Upper lobe of left lung (tissue), 6 donors: ENCODE results near the gene ARHGEF37. TPM values are rescaled to one million over a fixed set of nuclear protein-coding genes. Genes with fewer than 3 reads are reported as not detected.

ENCODE experiments used
- ATAC-seq, 2 donors: fragments of 200-7000 bp; cut with Tn5 transposase; one replicate each; pipeline ENCODE4 v1.9.1; 2022; ENCODE audit warnings: mild to moderate bottlenecking in 2 of 2, moderate library complexity in 2 of 2; ENCODE audit not compliant: low FRiP score in 2 of 2
- DNase-seq, 2 donors: peaks; one replicate each; pipeline ENCODE4 v3.0.0-alpha.2; 2019 to 2020
- H3K27ac ChIP-seq, 4 donors: fragments of 200-600 bp; sonication (generic); one replicate each; pipeline ENCODE4 v1.5.1; 2016 to 2019
- H3K27me3 ChIP-seq, 4 donors: fragments of 200-600 bp; sonication (generic); one replicate each; pipeline ENCODE4 v1.5.1; 2017 to 2019
- H3K36me3 ChIP-seq, 4 donors: fragments of 200-600 bp; sonication (generic); one replicate each; pipeline ENCODE4 v1.5.1; 2016 to 2019
- H3K4me1 ChIP-seq, 4 donors: fragments of 200-600 bp; sonication (generic); one replicate each; pipeline ENCODE4 v1.5.1; 2018 to 2019
- H3K4me3 ChIP-seq, 4 donors: fragments of 200-600 bp; sonication (generic); one replicate each; pipeline ENCODE4 v1.5.1; 2017 to 2019; ENCODE audit warnings: mild to moderate bottlenecking in 2 of 4, moderate library complexity in 1 of 4
- H3K9me3 ChIP-seq, 4 donors: fragments of 200-600 bp; sonication (generic); one replicate each; pipeline ENCODE4 v1.5.1; 2018 to 2019
- CTCF ChIP-seq, 6 experiments: fragments of 450-650 bp in 4 of 6; fragments of 200-600 bp in 2 of 6; sonication (generic) in 2 of 6; IDR thresholded peaks; one replicate each; pipeline ENCODE4 v1.5.1; 2016 to 2019; ENCODE audit warnings: antibody characterized with exemption in 6 of 6
- EP300 ChIP-seq, 4 donors: sonication (generic); formaldehyde crosslinking; IDR thresholded peaks; one replicate each; pipeline ENCODE4 v1.5.1; 2017; ENCODE audit warnings: antibody characterized with exemption in 4 of 4, control low read depth in 2 of 4
- POLR2A ChIP-seq, 4 donors: fragments of 450-650 bp; IDR thresholded peaks; one replicate each; pipeline ENCODE4 v1.5.1; 2016 to 2017; ENCODE audit warnings: antibody characterized with exemption in 4 of 4, mild to moderate bottlenecking in 2 of 4
- POLR2AphosphoS5 ChIP-seq, 2 donors: sonication (generic); formaldehyde crosslinking; IDR thresholded peaks; one replicate each; pipeline ENCODE4 v1.5.1; 2017; ENCODE audit warnings: antibody characterized with exemption in 2 of 2
- WGBS, 2 donors: methylation state at CpG; one replicate each; pipeline ENCODE4 v1.1.5; 2017 to 2018; 5-methylcytosine and 5-hydroxymethylcytosine counted together
- total RNA-seq, 6 donors: library from RNA; depleted of rRNA in 4 of 6; stranded (reverse); fragments of >200 nt in 4 of 6; gene quantifications; one replicate each; pipeline versions ENCODE4 v1.1.0 to v1.2.1, GENCODE V29; 2016 to 2021
- donor health status: DM: no; HTN: no; CAD: no; lungs with moderate emphysema.
- donor health status: DM: no; HTN: yes; CAD: no; lungs with severe emphysema.

Gene ARHGEF37
- total RNA-seq, 6 donors from 2014 or later: 4.3 to 13.6 (median 10.0) TPM

- no peak for ATAC-seq
- Histone ChIP-seq H3K9me3 (no peaks in the 10 kb centered on the region), H3K27ac (peak overlapping the region in 1 of 4 donors; percentile 11), H3K36me3 (peaks cover 0 to 32% (median 10%) of the 10 kb centered on the region in 4 donors), H3K27me3 (no peaks in the 10 kb centered on the region), H3K4me1 (no peaks in the 10 kb centered on the region), H3K4me3 (no peak overlapping the region)
- WGBS, 2 donors: 93% methylated on average over 9 to 12 of the region's 12 CpGs
- peak in 1 of 2 donors; percentile 65 for DNase-seq
- TF ChIP-seq POLR2A (IDR thresholded peaks at IDR 0.05): no peak
- no peak for TF ChIP-seq EP300 (IDR thresholded peaks at IDR 0.05)
- no peak for TF ChIP-seq CTCF (IDR thresholded peaks at IDR 0.05)
- no peak for TF ChIP-seq POLR2AphosphoS5 (IDR thresholded peaks at IDR 0.05)
These were observed 36.5 kb downstream of the ARHGEF37 start for GRCh38 chr5:149617760-149618306.

GRCh38 chr5:149618581-149619248, 37.4 kb downstream of the ARHGEF37 start:
- Histone ChIP-seq H3K27me3 (no peaks in the 10 kb centered on the region), H3K9me3 (no peaks in the 10 kb centered on the region), H3K27ac (no peak overlapping the region), H3K36me3 (peaks cover 0 to 41% (median 13%) of the 10 kb centered on the region in 4 donors), H3K4me3 (no peak overlapping the region), H3K4me1 (no peaks in the 10 kb centered on the region)
- DNase-seq: no peak
- TF ChIP-seq CTCF (IDR thresholded peaks at IDR 0.05): peak; percentile 43 to 58 (median 52)
- no peak for TF ChIP-seq POLR2AphosphoS5 (IDR thresholded peaks at IDR 0.05)
- peak in 1 of 2 donors; percentile 84 for ATAC-seq
- 47 to 60% methylated on average over 9 of the region's 9 CpGs for WGBS, 2 donors

- Histone ChIP-seq H3K4me1 (no peaks in the 10 kb centered on the region), H3K36me3 (peaks cover 0 to 48% (median 16%) of the 10 kb centered on the region in 4 donors), H3K27me3 (no peaks in the 10 kb centered on the region), H3K27ac (no peak overlapping the region), H3K4me3 (no peak overlapping the region), H3K9me3 (no peaks in the 10 kb centered on the region)
- TF ChIP-seq POLR2AphosphoS5 (IDR thresholded peaks at IDR 0.05) (no peak), POLR2A (IDR thresholded peaks at IDR 0.05) (no peak), CTCF (IDR thresholded peaks at IDR 0.05) (no peak), EP300 (IDR thresholded peaks at IDR 0.05) (no peak)
- DNase-seq (no peak), ATAC-seq (no peak)
- WGBS, 2 donors: 93 to 96% methylated on average over 5 to 10 of the region's 10 CpGs
These were observed 40.3 kb downstream of the ARHGEF37 start for GRCh38 chr5:149621415-149622098.

- no peak for ATAC-seq
- Histone ChIP-seq H3K27me3 (no peaks in the 10 kb centered on the region), H3K27ac (no peak overlapping the region), H3K36me3 (peaks cover 0 to 51% (median 18%) of the 10 kb centered on the region in 4 donors), H3K4me1 (no peaks in the 10 kb centered on the region), H3K4me3 (no peak overlapping the region), H3K9me3 (no peaks in the 10 kb centered on the region)
- DNase-seq: no peak
- TF ChIP-seq POLR2A (IDR thresholded peaks at IDR 0.05): no peak
- no peak for TF ChIP-seq POLR2AphosphoS5 (IDR thresholded peaks at IDR 0.05)
- TF ChIP-seq EP300 (IDR thresholded peaks at IDR 0.05): no peak
- no peak for TF ChIP-seq CTCF (IDR thresholded peaks at IDR 0.05)
- WGBS, 2 donors: 96 to 97% methylated on average over 3 of the region's 3 CpGs
These were observed 41.2 kb downstream of the ARHGEF37 start for GRCh38 chr5:149622466-149622865.
